Measurements from ENCODE around the gene MSGN1.

MSGN1 gene

GRCh38 chr2:17816396-17817245 lies at the start of gene MSGN1:
Gene MSGN1 (plus strand): TSS chr2:17816460. CDS start chr2:17816519, 59 bp downstream.
- no peak for DNase-seq (ENCODE audit: low read depth)

- no peak for DNase-seq (ENCODE audit: low read depth)
Observed at GRCh38 chr2:17768894-17769293, 47.4 kb upstream of the MSGN1 start.

- DNase-seq (ENCODE audit: low read depth), result no peak
Observed at GRCh38 chr2:17771956-17772355, 44.3 kb upstream of the MSGN1 start.

GRCh38 chr2:17772532-17772931 lies 43.7 kb upstream of the MSGN1 start:
- DNase-seq (ENCODE audit: low read depth), result no peak

- no peak for DNase-seq (ENCODE audit: low read depth)
Observed at GRCh38 chr2:17780546-17780945, 35.7 kb upstream of the MSGN1 start.

GRCh38 chr2:17781482-17781881 lies 34.8 kb upstream of the MSGN1 start:
- DNase-seq (ENCODE audit: low read depth), result no peak

GRCh38 chr2:17786727-17787126 lies 29.5 kb upstream of the MSGN1 start:
- no peak for DNase-seq (ENCODE audit: low read depth)

- DNase-seq (ENCODE audit: low read depth), result no peak
Observed at GRCh38 chr2:17788773-17789172, 27.5 kb upstream of the MSGN1 start.

- DNase-seq (ENCODE audit: low read depth), result no peak
Observed at GRCh38 chr2:17790536-17790935, 25.7 kb upstream of the MSGN1 start.

- DNase-seq (ENCODE audit: low read depth), result peak; percentile 53
Observed at GRCh38 chr2:17791121-17791816, 25.0 kb upstream of the MSGN1 start.

- no peak for DNase-seq (ENCODE audit: low read depth)
Observed at GRCh38 chr2:17791817-17792130, 24.5 kb upstream of the MSGN1 start.

GRCh38 chr2:17792515-17792914 lies 23.7 kb upstream of the MSGN1 start:
- no peak for DNase-seq (ENCODE audit: low read depth)

GRCh38 chr2:17793296-17793695 lies 23.0 kb upstream of the MSGN1 start:
- DNase-seq (ENCODE audit: low read depth), result no peak

GRCh38 chr2:17793803-17794354 lies 22.4 kb upstream of the MSGN1 start:
- DNase-seq (ENCODE audit: low read depth), result no peak

- DNase-seq (ENCODE audit: low read depth), result no peak
Observed at GRCh38 chr2:17795309-17795708, 21.0 kb upstream of the MSGN1 start.

- DNase-seq (ENCODE audit: low read depth), result no peak
Observed at GRCh38 chr2:17798338-17798737, 17.9 kb upstream of the MSGN1 start.

- no peak for DNase-seq (ENCODE audit: low read depth)
Observed at GRCh38 chr2:17799301-17800120, 16.7 kb upstream of the MSGN1 start.

- DNase-seq (ENCODE audit: low read depth), result no peak
Observed at GRCh38 chr2:17800219-17800618, 16.0 kb upstream of the MSGN1 start.

- DNase-seq (ENCODE audit: low read depth), result no peak
Observed at GRCh38 chr2:17800693-17801458, 15.4 kb upstream of the MSGN1 start.

GRCh38 chr2:17803497-17803896 lies 12.8 kb upstream of the MSGN1 start:
- no peak for DNase-seq (ENCODE audit: low read depth)

GRCh38 chr2:17804358-17804757 lies 11.9 kb upstream of the MSGN1 start:
- DNase-seq (ENCODE audit: low read depth), result no peak

GRCh38 chr2:17805166-17805565 lies 11.1 kb upstream of the MSGN1 start:
- DNase-seq (ENCODE audit: low read depth), result no peak
